SK-N-DZ (cell line): Measurements from ENCODE around the gene SV2C.
A peak's percentile ranks its signal among the peaks of the same experiment; 100 is the strongest.

Source experiments
- DNase-seq: peaks from one replicate; pipeline ENCODE4 v3.0.0-alpha.2; 2015; ENCODE audit warnings: low spot score

Gene SV2C

GRCh38 chr5:76099286-76099702 lies 16.1 kb downstream of the SV2C start:
- DNase-seq: no peak

- DNase-seq: no peak
Observed at GRCh38 chr5:76099756-76100155, 16.6 kb downstream of the SV2C start.

- no peak for DNase-seq
Observed at GRCh38 chr5:76104027-76104426, 20.8 kb downstream of the SV2C start.

GRCh38 chr5:76106149-76106548 lies 23.0 kb downstream of the SV2C start:
- no peak for DNase-seq

GRCh38 chr5:76111477-76112174 lies 28.4 kb downstream of the SV2C start:
- no peak for DNase-seq

- no peak for DNase-seq
Observed at GRCh38 chr5:76113103-76113502, 29.9 kb downstream of the SV2C start.

- no peak for DNase-seq
Observed at GRCh38 chr5:76114179-76114851, 31.1 kb downstream of the SV2C start.

- no peak for DNase-seq
Observed at GRCh38 chr5:76125346-76125745, 42.2 kb downstream of the SV2C start.

GRCh38 chr5:76125888-76126287 lies 42.7 kb downstream of the SV2C start:
- no peak for DNase-seq

GRCh38 chr5:76134003-76134402 lies 50.8 kb downstream of the SV2C start:
- DNase-seq: no peak

- DNase-seq: no peak
Observed at GRCh38 chr5:76134646-76135045, 51.5 kb downstream of the SV2C start.

- DNase-seq: no peak
Observed at GRCh38 chr5:76137887-76138542, 54.8 kb downstream of the SV2C start.

GRCh38 chr5:76143884-76144283 lies 60.7 kb downstream of the SV2C start:
- DNase-seq: no peak

GRCh38 chr5:76144513-76145274 lies 61.5 kb downstream of the SV2C start:
- no peak for DNase-seq

GRCh38 chr5:76145945-76146344 lies 62.8 kb downstream of the SV2C start:
- DNase-seq: peak; percentile 3

GRCh38 chr5:76149636-76150035 lies 66.5 kb downstream of the SV2C start:
- no peak for DNase-seq

- DNase-seq: no peak
Observed at GRCh38 chr5:76152161-76152560, 69.0 kb downstream of the SV2C start.

GRCh38 chr5:76152700-76153099 lies 69.5 kb downstream of the SV2C start:
- DNase-seq: no peak

GRCh38 chr5:76153271-76153670 lies 70.1 kb downstream of the SV2C start:
- DNase-seq: no peak

- no peak for DNase-seq
Observed at GRCh38 chr5:76154009-76154690, 71.0 kb downstream of the SV2C start.

- DNase-seq: no peak
Observed at GRCh38 chr5:76155536-76155935, 72.4 kb downstream of the SV2C start.

- DNase-seq: no peak
Observed at GRCh38 chr5:76162335-76162734, 79.2 kb downstream of the SV2C start.
